ENCODE data around the gene PAQR3.

PAQR3 gene, protein sequence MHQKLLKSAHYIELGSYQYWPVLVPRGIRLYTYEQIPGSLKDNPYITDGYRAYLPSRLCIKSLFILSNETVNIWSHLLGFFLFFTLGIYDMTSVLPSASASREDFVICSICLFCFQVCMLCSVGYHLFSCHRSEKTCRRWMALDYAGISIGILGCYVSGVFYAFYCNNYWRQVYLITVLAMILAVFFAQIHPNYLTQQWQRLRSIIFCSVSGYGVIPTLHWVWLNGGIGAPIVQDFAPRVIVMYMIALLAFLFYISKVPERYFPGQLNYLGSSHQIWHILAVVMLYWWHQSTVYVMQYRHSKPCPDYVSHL

GRCh38 chr4:78938868-78939666, at the start of gene PAQR3:
TSS of gene PAQR3 (minus strand) at chr4:78939438. CDS start at chr4:78939224, 214 bp downstream.
- peak; percentile 81 for DNase-seq (ENCODE audit: low spot score)

- no peak for DNase-seq (ENCODE audit: low spot score)
Observed at GRCh38 chr4:78987683-78988082, 48.4 kb upstream of the PAQR3 start.

GRCh38 chr4:78984593-78984992, 45.4 kb upstream of the PAQR3 start:
- DNase-seq (ENCODE audit: low spot score): no peak

GRCh38 chr4:78975865-78976264, 36.6 kb upstream of the PAQR3 start:
- DNase-seq (ENCODE audit: low spot score): no peak

GRCh38 chr4:78971776-78972175, 32.5 kb upstream of the PAQR3 start:
- DNase-seq (ENCODE audit: low spot score): no peak

DNA sequence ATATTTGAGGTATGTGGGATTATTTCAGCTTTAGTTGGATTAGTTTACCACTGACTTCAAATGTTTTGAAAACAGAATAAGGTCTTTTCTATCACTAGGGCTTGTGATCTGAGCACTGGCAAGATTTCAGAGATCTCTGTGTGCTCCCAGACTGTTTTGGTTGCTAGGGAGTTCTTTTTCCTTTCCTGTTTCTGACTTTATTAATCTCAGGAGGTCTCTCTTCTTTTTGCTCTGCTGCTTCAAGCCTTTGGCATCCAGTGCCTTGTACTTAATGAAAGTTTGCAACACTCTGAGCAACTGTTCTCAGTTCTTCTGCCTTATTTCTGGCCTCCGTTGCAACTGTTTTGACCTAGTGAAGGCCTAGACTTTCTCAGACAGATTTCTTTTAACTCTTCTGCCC, 32.1 kb upstream of the PAQR3 start:
- DNase-seq (ENCODE audit: low spot score): no peak

DNA sequence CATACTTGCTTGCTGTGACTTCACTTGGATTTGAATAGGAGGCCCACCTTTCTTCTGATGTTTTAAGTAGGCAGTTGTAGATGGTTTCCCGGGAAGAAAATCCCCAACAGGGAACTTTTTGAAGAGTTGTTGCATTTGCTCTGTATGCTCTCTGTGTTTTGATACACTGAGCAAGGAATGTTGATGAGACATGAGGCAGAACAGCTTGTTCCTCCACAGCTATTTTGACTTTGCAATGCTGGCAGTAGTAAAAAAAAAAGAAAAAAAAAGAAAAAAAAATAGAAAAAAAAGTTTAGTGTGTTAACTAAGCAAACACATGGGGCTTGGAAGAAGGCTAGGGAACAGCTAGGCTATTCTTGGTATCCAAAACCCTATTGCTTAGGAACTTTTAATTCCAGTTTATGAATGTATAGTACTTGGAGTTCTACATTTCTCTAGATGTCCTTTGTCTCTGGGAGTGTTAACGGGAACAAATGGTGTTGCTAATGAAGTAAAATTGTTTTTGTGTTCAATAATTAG, 23.4 kb upstream of the PAQR3 start:
- DNase-seq (ENCODE audit: low spot score): no peak

DNA sequence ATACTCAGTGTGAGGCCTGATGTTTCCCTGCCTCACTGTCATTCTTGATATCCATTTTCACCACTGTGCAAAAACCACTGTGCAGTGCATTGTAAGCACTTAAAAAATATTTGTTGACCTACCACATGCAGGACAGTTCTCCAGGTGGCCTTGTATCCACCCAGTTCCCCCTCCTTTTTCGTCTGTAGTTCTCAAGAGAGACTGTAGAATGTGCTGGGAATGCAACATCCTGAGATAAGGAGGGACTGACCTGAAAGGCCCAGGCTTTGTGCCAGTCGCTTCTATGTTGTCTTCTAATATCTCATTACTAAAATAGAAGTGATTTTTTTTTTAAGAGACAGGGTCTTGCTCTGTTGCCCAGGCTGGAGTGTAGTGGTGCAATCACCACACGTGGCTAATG, 21.7 kb upstream of the PAQR3 start:
- no peak for DNase-seq (ENCODE audit: low spot score)

- DNase-seq (ENCODE audit: low spot score): no peak
Observed at GRCh38 chr4:78956975-78957374, 17.7 kb upstream of the PAQR3 start.

GRCh38 chr4:78953769-78954666, 14.8 kb upstream of the PAQR3 start:
- no peak for DNase-seq (ENCODE audit: low spot score)

- DNase-seq (ENCODE audit: low spot score): no peak
Observed at GRCh38 chr4:78953231-78953630, 14.0 kb upstream of the PAQR3 start.

DNA sequence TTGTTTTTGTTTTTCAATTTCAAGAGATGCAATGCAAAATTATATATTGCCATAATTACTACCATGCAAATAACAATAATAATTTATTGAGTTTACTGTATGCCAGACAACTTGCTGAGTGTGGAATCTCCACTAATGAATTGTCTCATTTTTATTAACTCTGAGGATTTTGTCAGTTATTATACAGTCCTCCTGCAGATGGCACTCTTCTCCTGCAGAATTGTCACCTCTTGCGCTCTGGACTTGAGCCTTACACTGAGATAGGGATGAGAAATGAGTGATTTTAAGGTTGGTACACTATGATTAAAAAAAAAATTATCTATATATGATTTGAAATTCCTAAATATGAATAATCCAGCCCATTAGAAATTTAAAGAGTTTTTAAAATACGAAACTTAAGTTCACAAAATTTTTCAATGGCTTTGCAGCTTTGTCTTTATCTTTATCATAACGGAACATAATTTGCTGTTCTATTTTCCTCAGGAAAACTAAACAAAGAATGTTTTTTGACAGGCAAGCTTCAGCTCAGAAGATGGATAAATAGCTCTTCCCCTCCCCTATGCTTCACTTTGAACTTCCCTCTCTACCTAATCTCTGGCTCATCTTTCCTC, 12.7 kb upstream of the PAQR3 start:
- DNase-seq (ENCODE audit: low spot score): peak; percentile 51

DNA sequence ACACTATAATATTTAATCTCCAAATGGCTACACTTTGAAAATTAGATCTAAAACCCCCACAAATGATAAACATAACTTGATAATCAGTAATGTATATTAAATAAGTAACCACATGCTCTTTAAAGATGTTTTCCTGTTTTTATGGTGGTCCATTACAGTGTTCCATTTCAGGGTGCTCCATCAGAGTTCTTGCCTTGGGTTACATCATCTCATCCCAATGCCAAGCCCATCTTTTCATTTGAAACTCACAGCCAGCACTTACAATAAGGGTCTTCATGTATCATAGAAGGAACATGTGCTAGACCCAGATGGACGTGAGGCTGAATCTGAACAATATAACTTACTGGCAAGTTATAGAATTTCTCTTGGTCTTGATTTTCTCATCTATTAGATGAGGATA, 10.5 kb upstream of the PAQR3 start:
- no peak for DNase-seq (ENCODE audit: low spot score)

GRCh38 chr4:78945651-78946179, 6.5 kb upstream of the PAQR3 start:
- no peak for DNase-seq (ENCODE audit: low spot score)

DNA sequence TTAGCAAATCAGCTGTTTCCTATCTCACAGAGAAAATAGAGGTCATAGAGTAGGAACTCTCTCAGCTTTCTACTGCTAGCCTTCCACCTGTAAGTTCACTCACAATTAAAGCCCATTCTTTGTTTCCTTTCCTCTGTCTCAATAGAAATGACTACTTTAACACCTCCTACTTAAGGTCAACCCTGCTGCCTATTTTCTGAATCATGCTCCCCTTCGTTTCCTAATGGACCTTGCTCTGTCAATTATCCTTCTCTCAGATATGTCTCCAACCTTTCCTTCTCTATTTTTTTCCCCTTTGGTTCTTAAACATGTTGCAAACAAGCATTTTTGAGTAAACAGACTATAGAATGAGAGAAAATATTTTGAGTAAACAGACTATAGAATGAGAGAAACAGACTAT, 5.1 kb upstream of the PAQR3 start:
- DNase-seq (ENCODE audit: low spot score): no peak

DNA sequence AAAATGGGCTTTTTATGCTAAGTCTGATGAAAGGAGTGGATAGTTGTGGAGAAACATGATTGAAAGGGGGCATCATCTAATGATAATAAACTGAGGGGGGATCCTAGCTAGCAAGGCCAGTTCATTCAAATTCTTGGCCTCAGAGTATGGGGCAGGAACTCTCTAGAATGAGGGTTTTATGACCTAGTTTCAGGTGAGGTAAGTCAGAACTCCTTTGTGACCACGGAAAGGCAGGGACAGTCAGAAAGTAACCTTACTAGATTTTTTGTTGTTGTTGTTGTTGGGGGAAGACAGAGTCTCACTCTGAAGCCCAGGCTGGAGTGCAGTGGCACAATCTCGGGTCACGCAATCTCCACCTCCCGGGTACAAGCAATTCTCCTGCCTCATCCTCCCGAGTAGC, 1.5 kb upstream of the PAQR3 start:
- DNase-seq (ENCODE audit: low spot score): no peak

GRCh38 chr4:78939667-78940008, 400 bp upstream of the PAQR3 start:
- DNase-seq (ENCODE audit: low spot score): no peak

DNA sequence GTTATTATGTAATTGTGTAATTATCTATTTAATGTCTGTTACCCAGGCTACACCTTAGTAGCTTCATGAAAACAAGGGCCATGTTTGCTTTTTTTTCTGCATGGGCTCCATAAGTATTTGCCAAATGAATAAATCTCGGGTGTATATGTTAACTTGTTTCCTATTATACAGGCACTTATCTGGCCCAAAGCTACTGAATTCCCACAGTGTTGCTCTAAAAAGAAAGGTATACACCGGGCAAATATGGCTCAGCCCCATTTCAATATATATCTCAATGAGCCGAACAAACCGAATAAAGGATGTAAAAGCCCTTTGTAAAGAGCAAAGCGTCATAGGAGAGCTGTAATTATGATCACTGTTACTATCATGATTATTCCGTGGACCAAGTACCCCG, 767 bp downstream of the PAQR3 start:
- no peak for DNase-seq (ENCODE audit: low spot score)

DNA sequence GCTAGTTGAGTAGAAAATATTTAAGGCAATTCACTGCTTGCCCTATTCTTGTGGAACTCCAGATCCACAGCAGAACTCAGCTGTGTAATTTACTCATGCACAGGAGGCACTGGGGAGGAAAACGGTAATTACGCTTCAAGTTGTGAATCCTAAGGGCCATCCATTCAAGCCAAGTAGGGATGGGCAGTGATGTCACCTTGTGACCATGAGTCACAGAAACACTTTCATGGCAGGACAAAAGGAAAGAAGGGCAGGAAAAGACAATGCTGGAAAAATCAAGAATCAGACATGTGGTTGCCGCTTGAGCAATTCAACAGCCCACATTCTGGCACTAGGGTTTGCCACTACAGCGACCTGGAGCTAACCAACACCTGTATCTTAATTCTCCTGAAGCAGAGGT, 1.4 kb downstream of the PAQR3 start:
- no peak for DNase-seq (ENCODE audit: low spot score)

- DNase-seq (ENCODE audit: low spot score): no peak
Observed at GRCh38 chr4:78936989-78937388, 2.2 kb downstream of the PAQR3 start.

DNA sequence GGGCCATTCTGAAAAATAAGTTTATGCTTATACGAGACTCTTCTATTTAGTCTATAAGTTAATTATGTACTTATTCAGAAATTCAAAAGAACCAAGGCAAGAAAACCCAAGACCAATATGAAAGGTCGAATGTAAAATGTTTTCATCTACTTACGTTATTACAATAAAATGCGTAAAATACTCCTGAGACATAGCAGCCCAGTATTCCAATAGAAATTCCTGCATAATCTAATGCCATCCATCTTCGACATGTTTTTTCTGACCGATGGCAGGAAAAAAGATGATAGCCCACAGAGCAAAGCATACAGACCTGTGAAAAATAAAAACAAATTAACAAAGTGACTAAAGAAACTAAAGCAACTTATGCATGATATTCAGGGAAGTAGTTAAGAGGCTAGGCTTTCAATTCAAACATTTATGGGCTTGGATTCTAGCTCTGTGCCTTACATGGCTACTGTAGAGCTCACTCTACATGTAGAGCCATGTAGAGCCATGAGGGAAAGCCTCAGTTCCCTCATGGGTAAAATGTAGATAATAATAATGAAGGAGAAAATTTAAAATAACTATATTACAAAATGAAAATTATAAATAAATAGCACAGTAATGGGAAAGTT, 9.1 kb downstream of the PAQR3 start:
- no peak for DNase-seq (ENCODE audit: low spot score)

Measured in CD4-positive, alpha-beta T cell treated with Interleukin-15 for 4 hours (primary cell).